ENCODE results near the gene DCUN1D3. TPM values are rescaled to one million over a fixed set of nuclear protein-coding genes. Genes with fewer than 3 reads are reported as not detected.

DCUN1D3 gene
- total and polyA plus RNA-seq, 2 experiments from 2014 or later: 4.5 to 9.2 TPM

DNA sequence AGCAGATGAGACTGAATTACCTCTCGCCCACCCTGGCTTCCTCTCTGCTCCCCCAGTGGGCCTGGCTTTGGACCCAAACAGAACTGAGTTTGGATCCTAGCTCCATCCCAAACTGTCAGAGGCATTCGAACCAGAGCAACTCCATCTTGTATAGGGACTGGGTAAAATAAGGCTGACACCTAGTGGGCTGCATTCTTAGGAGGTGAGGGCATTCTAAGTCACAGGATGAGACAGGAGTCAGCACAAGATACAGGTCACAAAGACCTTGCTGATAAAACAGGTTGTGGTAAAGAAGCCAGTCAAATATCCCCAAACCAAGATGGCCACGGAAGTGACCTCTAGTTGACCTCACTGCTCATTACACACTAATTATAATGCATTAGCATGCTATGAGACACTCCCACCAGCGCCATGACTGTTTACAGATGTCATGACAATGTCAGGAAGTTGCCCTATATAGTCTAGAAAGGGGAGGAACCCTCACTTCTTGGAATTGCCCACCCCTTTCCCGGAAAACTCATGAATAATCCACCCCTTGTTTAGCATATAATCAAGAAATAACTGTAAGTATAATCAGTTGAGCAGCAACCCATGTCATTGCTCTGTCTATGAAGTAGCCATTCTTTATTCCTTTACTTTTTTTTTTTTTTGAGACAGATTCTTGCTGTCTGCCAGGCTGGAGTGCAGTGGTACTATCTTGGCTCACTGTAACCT is 44.9 kb upstream of the DCUN1D3 start:
- peak in 1 of 2 donors; percentile 52 for DNase-seq (ENCODE audit: low read depth in 1 of 2, low spot score in 1 of 2)

GRCh38 chr16:20942256-20942655 is 42.1 kb upstream of the DCUN1D3 start:
- Histone ChIP-seq H3K9me3 (ENCODE audit: low read depth) (no peaks in the 10 kb centered on the region), H3K4me3 (no peak overlapping the region), H3K27me3 (no peaks in the 10 kb centered on the region), H3K27ac (no peak overlapping the region), H3K4me1 (ENCODE audit: low read depth) (peaks cover 5% of the 10 kb centered on the region), H3K36me3 (no peaks in the 10 kb centered on the region)
- no peak for DNase-seq (ENCODE audit: low read depth in 1 of 2, low spot score in 1 of 2)
- TF ChIP-seq CTCF (IDR thresholded peaks at IDR 0.05; ENCODE audit: low read depth, low read length): no peak

More for the DNA sequence above, 44.9 kb upstream of the DCUN1D3 start:
- Histone ChIP-seq H3K4me1 (ENCODE audit: low read depth) (peaks cover 5% of the 10 kb centered on the region), H3K4me3 (no peak overlapping the region), H3K27ac (no peak overlapping the region), H3K36me3 (no peaks in the 10 kb centered on the region), H3K27me3 (no peaks in the 10 kb centered on the region), H3K9me3 (ENCODE audit: low read depth) (no peaks in the 10 kb centered on the region)
- TF ChIP-seq CTCF (IDR thresholded peaks at IDR 0.05; ENCODE audit: low read depth, low read length): no peak

- no peak for TF ChIP-seq CTCF (IDR thresholded peaks at IDR 0.05; ENCODE audit: low read depth, low read length)
- no peak for DNase-seq (ENCODE audit: low read depth in 1 of 2, low spot score in 1 of 2)
Observed at GRCh38 chr16:20941636-20941926, 41.4 kb upstream of the DCUN1D3 start.

GRCh38 chr16:20940871-20941635 is 40.9 kb upstream of the DCUN1D3 start:
- H3K9me3 ChIP-seq (ENCODE audit: low read depth): no peaks in the 10 kb centered on the region
- no peak for DNase-seq (ENCODE audit: low read depth in 1 of 2, low spot score in 1 of 2)
- no peaks in the 10 kb centered on the region for H3K36me3 ChIP-seq
- peaks cover 3% of the 10 kb centered on the region for H3K4me1 ChIP-seq (ENCODE audit: low read depth)
- H3K27ac ChIP-seq: no peak overlapping the region
- H3K4me3 ChIP-seq: no peak overlapping the region
- TF ChIP-seq CTCF (IDR thresholded peaks at IDR 0.05; ENCODE audit: low read depth, low read length): no peak
- H3K27me3 ChIP-seq: no peaks in the 10 kb centered on the region

More at GRCh38 chr16:20941636-20941926, 41.4 kb upstream of the DCUN1D3 start:
- Histone ChIP-seq H3K27ac (no peak overlapping the region), H3K9me3 (ENCODE audit: low read depth) (no peaks in the 10 kb centered on the region), H3K4me1 (ENCODE audit: low read depth) (peaks cover 5% of the 10 kb centered on the region), H3K27me3 (no peaks in the 10 kb centered on the region), H3K4me3 (no peak overlapping the region), H3K36me3 (no peaks in the 10 kb centered on the region)

- Histone ChIP-seq H3K9me3 (ENCODE audit: low read depth) (no peaks in the 10 kb centered on the region), H3K4me3 (no peak overlapping the region), H3K36me3 (no peaks in the 10 kb centered on the region), H3K4me1 (ENCODE audit: low read depth) (no peaks in the 10 kb centered on the region), H3K27ac (no peak overlapping the region), H3K27me3 (no peaks in the 10 kb centered on the region)
- no peak for DNase-seq (ENCODE audit: low read depth in 1 of 2, low spot score in 1 of 2)
- TF ChIP-seq CTCF (IDR thresholded peaks at IDR 0.05; ENCODE audit: low read depth, low read length): no peak
Observed at GRCh38 chr16:20939611-20940010, 39.5 kb upstream of the DCUN1D3 start.

Data from cardiac muscle cell (in vitro differentiated cells and primary cell).